Ectodermal cell (in vitro differentiated cells): ENCODE data around the gene ZSCAN4.

Experiments
- H3K27ac ChIP-seq: 2 replicates; pipeline ENCODE4 v1.7.0; 2013; ENCODE audit warnings: mild to moderate bottlenecking, low read depth, low read length; ENCODE audit not compliant: insufficient read depth, poor library complexity, severe bottlenecking
- H3K27me3 ChIP-seq: 2 replicates; pipeline ENCODE4 v1.7.0; 2013; ENCODE audit warnings: mild to moderate bottlenecking, low read length; ENCODE audit not compliant: insufficient read depth, control insufficient read depth, poor library complexity, severe bottlenecking
- H3K36me3 ChIP-seq: one replicate; pipeline ENCODE4 v1.7.0; 2013; ENCODE audit warnings: low read length; ENCODE audit not compliant: control insufficient read depth, insufficient read depth
- H3K4me1 ChIP-seq: one replicate; pipeline ENCODE4 v1.7.0; 2013; ENCODE audit warnings: low read length; ENCODE audit not compliant: control insufficient read depth, insufficient read depth
- H3K4me3 ChIP-seq: 2 replicates; pipeline ENCODE4 v1.7.0; 2013; ENCODE audit warnings: low read depth, low read length, control low read depth; ENCODE audit not compliant: insufficient read depth
- H3K9me3 ChIP-seq: 2 replicates; pipeline ENCODE4 v1.7.0; 2013; ENCODE audit warnings: mild to moderate bottlenecking, low read length, moderate library complexity; ENCODE audit not compliant: control insufficient read depth
- WGBS, 2 experiments: methylation state at CpG; one replicate each; pipeline ENCODE4 v1.1.7; 2013; ENCODE audit warnings: missing lambda C conversion rate in 2 of 2; 5-methylcytosine and 5-hydroxymethylcytosine counted together

The ZSCAN4 gene

GRCh38 chr19:57648331-57649003, 20.3 kb upstream of the ZSCAN4 start:
- Histone ChIP-seq H3K27me3 (no peaks in the 10 kb centered on the region), H3K36me3 (no peaks in the 10 kb centered on the region), H3K4me3 (no peak overlapping the region), H3K4me1 (no peaks in the 10 kb centered on the region), H3K9me3 (no peaks in the 10 kb centered on the region), H3K27ac (no peak overlapping the region)
- 81 to 86% methylated on average over 5 to 6 of the region's 6 CpGs for WGBS, 2 experiments

- Histone ChIP-seq H3K9me3 (no peaks in the 10 kb centered on the region), H3K27ac (no peak overlapping the region), H3K4me3 (no peak overlapping the region), H3K36me3 (no peaks in the 10 kb centered on the region), H3K27me3 (no peaks in the 10 kb centered on the region), H3K4me1 (no peaks in the 10 kb centered on the region)
- WGBS, 2 experiments, result 74 to 75% methylated on average over 6 of the region's 6 CpGs
These were observed 17.1 kb upstream of the ZSCAN4 start for GRCh38 chr19:57651654-57651996.

- 81 to 87% methylated on average over 2 of the region's 2 CpGs for WGBS, 2 experiments
- H3K4me1 ChIP-seq, result no peaks in the 10 kb centered on the region
- H3K27me3 ChIP-seq, result peaks cover 4% of the 10 kb centered on the region
- H3K4me3 ChIP-seq, result no peak overlapping the region
- no peaks in the 10 kb centered on the region for H3K9me3 ChIP-seq
- H3K36me3 ChIP-seq, result no peaks in the 10 kb centered on the region
- no peak overlapping the region for H3K27ac ChIP-seq
These were observed 15.0 kb upstream of the ZSCAN4 start for GRCh38 chr19:57653689-57654088.

GRCh38 chr19:57655443-57655842, 13.3 kb upstream of the ZSCAN4 start:
- H3K27me3 ChIP-seq, result peaks cover 18% of the 10 kb centered on the region
- no peak overlapping the region for H3K4me3 ChIP-seq
- no peaks in the 10 kb centered on the region for H3K36me3 ChIP-seq
- H3K27ac ChIP-seq, result no peak overlapping the region
- H3K9me3 ChIP-seq, result no peaks in the 10 kb centered on the region
- H3K4me1 ChIP-seq, result no peaks in the 10 kb centered on the region
- WGBS, 2 experiments, result 79 to 96% methylated on average over 1 of the region's 1 CpG

GRCh38 chr19:57656346-57656745, 12.4 kb upstream of the ZSCAN4 start:
- no peaks in the 10 kb centered on the region for H3K9me3 ChIP-seq
- no peaks in the 10 kb centered on the region for H3K4me1 ChIP-seq
- no peaks in the 10 kb centered on the region for H3K36me3 ChIP-seq
- 80% methylated on average over 1 of the region's 1 CpG; no CpG with 5 or more reads in 1 of the 2 experiments for WGBS, 2 experiments
- peaks cover 27% of the 10 kb centered on the region for H3K27me3 ChIP-seq
- no peak overlapping the region for H3K4me3 ChIP-seq
- H3K27ac ChIP-seq, result no peak overlapping the region

- peaks cover 32% of the 10 kb centered on the region for H3K27me3 ChIP-seq
- no peaks in the 10 kb centered on the region for H3K36me3 ChIP-seq
- H3K4me1 ChIP-seq, result no peaks in the 10 kb centered on the region
- peak overlapping the region; percentile 1 for H3K27ac ChIP-seq
- 4% methylated on average over 64 of the region's 64 CpGs for WGBS, 2 experiments
- peak overlapping the region; percentile 43 for H3K4me3 ChIP-seq
- H3K9me3 ChIP-seq, result no peaks in the 10 kb centered on the region
These were observed 4.2 kb upstream of the ZSCAN4 start for GRCh38 chr19:57664269-57665127.

GRCh38 chr19:57665261-57665806, 3.4 kb upstream of the ZSCAN4 start:
- WGBS, 2 experiments, result 90 to 91% methylated on average over 9 of the region's 9 CpGs
- no peaks in the 10 kb centered on the region for H3K4me1 ChIP-seq
- H3K4me3 ChIP-seq, result no peak overlapping the region
- no peaks in the 10 kb centered on the region for H3K9me3 ChIP-seq
- H3K27ac ChIP-seq, result no peak overlapping the region
- no peaks in the 10 kb centered on the region for H3K36me3 ChIP-seq
- peaks cover 24% of the 10 kb centered on the region for H3K27me3 ChIP-seq

GRCh38 chr19:57667228-57667627, 1.5 kb upstream of the ZSCAN4 start:
- WGBS, 2 experiments, result 82 to 97% methylated on average over 1 of the region's 1 CpG
- peaks cover 25% of the 10 kb centered on the region for H3K27me3 ChIP-seq
- H3K9me3 ChIP-seq, result no peaks in the 10 kb centered on the region
- no peak overlapping the region for H3K27ac ChIP-seq
- H3K4me1 ChIP-seq, result no peaks in the 10 kb centered on the region
- H3K36me3 ChIP-seq, result no peaks in the 10 kb centered on the region
- H3K4me3 ChIP-seq, result no peak overlapping the region

GRCh38 chr19:57671124-57671895, 2.6 kb downstream of the ZSCAN4 start:
- Histone ChIP-seq H3K9me3 (no peaks in the 10 kb centered on the region), H3K4me1 (no peaks in the 10 kb centered on the region), H3K36me3 (no peaks in the 10 kb centered on the region), H3K27me3 (peaks cover 29% of the 10 kb centered on the region), H3K4me3 (no peak overlapping the region), H3K27ac (no peak overlapping the region)
- whole genome bisulfite sequencing, 2 experiments, result 76 to 77% methylated on average over 7 of the region's 7 CpGs

GRCh38 chr19:57672466-57672865, 3.7 kb downstream of the ZSCAN4 start:
- Histone ChIP-seq H3K9me3 (no peaks in the 10 kb centered on the region), H3K27me3 (peaks cover 41% of the 10 kb centered on the region), H3K36me3 (no peaks in the 10 kb centered on the region), H3K27ac (no peak overlapping the region), H3K4me3 (no peak overlapping the region), H3K4me1 (no peaks in the 10 kb centered on the region)
- WGBS, 2 experiments, result 66 to 81% methylated on average over 4 of the region's 4 CpGs
